Measurements from ENCODE around the gene CFAP65. TPM values are rescaled to one million over a fixed set of nuclear protein-coding genes. Genes with fewer than 3 reads are reported as not detected.

Gene CFAP65
- total RNA-seq, 3 donors from 2014 or later (not counting 1 experiment from before 2014, with no cell fraction given): not detected

DNA sequence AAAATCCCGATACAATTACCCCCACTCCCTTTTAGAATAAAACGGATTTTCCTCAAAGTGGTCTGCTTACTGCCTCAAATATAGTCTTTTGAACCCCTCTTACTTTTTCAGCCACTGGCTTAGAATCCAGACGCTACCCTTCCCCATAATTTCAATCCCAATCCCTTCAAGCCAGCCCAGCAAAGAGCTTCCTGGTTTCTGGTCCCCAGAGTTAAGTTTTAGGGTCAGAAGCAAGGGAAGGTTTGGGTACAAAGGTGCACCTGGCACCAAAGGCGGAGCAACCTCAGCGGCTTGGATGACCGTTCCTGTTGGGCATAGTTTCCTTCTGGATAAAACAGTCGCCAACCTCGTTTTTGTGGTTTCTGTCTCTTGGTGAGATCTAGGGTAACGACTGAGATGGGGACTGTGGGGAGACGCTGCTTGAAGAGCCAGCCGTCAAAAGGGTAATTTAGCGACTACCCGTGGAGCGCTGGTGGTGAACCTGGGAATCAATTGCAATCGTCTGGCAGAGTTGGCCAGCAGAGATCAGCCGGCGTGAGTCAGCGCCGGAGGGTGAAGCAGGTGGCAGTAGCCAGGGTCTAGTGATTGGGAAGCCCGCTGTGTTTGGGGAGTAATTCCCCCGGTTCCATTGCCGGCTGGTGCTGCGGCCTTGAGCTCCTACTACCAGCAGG, 57.9 kb downstream of the CFAP65 start:
- ATAC-seq (no peak), DNase-seq (no peak)
- intact Hi-C loops (cut with micrococcal nuclease): no loop called here
- Histone ChIP-seq H3K27ac (ENCODE audit: low read length) (no peak overlapping the region), H3K36me3 (ENCODE audit: control insufficient read depth, insufficient read depth, low read length) (no peaks in the 10 kb centered on the region), H3K4me3 (ENCODE audit: low read length) (no peak overlapping the region), H3K4me1 (ENCODE audit: control insufficient read depth, insufficient read depth, low read length) (peaks cover 26% of the 10 kb centered on the region), H3K9me3 (ENCODE audit: control insufficient read depth, insufficient read depth, low read length) (no peaks in the 10 kb centered on the region), H3K27me3 (ENCODE audit: control insufficient read depth, insufficient read depth, low read length) (peaks cover 52% of the 10 kb centered on the region)
- H3K4me1 Mint-ChIP-seq: peaks cover 7 to 24% of the 10 kb centered on the region in 2 donors
- 9% methylated on average over 23 of the region's 23 CpGs for WGBS (ENCODE audit: insufficient coverage)
- H3K4me3 Mint-ChIP-seq: no peak overlapping the region
- H3K27me3 Mint-ChIP-seq (ENCODE audit: low read depth in 2 of 2): peaks cover 48 to 55% of the 10 kb centered on the region in 2 donors
- no peaks in the 10 kb centered on the region for H3K36me3 Mint-ChIP-seq
- H3K27ac Mint-ChIP-seq: no peak overlapping the region
- no peaks in the 10 kb centered on the region for H3K9me3 Mint-ChIP-seq
- TF ChIP-seq, protein P1, sequence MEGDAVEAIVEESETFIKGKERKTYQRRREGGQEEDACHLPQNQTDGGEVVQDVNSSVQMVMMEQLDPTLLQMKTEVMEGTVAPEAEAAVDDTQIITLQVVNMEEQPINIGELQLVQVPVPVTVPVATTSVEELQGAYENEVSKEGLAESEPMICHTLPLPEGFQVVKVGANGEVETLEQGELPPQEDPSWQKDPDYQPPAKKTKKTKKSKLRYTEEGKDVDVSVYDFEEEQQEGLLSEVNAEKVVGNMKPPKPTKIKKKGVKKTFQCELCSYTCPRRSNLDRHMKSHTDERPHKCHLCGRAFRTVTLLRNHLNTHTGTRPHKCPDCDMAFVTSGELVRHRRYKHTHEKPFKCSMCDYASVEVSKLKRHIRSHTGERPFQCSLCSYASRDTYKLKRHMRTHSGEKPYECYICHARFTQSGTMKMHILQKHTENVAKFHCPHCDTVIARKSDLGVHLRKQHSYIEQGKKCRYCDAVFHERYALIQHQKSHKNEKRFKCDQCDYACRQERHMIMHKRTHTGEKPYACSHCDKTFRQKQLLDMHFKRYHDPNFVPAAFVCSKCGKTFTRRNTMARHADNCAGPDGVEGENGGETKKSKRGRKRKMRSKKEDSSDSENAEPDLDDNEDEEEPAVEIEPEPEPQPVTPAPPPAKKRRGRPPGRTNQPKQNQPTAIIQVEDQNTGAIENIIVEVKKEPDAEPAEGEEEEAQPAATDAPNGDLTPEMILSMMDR (IDR thresholded peaks at IDR 0.05): no peak

DNA sequence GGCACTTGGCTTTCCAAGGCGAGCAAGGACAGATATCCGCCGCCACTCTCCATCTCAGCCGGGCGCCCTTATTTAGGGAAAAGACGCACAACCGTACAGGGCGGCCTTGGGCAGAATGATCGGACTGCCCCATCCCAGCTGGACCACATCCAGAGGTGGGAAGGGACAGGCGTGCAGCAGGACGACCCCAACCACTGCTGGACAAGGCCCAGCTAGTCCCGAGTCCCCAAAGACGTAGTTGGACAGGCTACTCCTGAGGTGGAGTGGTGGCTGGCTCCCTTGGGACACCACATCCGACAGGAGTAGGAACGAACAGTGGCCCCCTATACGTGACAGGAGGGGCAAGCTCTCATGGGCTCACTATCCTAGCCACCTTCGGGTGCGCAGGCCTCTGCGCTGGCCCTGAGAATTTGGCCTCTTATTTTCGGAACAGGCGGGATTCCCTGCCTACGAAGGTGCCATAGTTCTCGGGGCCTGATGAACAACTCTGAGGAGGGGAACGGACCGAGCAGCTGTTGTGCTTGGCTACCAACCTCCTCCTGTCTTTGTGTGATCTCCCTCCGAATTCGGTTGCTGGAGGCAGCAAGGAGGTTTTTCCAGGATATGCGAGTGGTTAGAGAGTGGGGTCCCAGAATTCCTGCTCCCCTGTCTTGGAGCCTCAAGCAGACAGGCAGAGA, 58.6 kb downstream of the CFAP65 start:
- 12% methylated on average over 28 of the region's 28 CpGs for WGBS (ENCODE audit: insufficient coverage)
- no peak overlapping the region for H3K27ac ChIP-seq (ENCODE audit: low read length)
- no peaks in the 10 kb centered on the region for H3K9me3 Mint-ChIP-seq
- no peak overlapping the region for H3K4me3 Mint-ChIP-seq
- TF ChIP-seq, protein P1 (IDR thresholded peaks at IDR 0.05): no peak
- peaks cover 7 to 24% of the 10 kb centered on the region in 2 donors for H3K4me1 Mint-ChIP-seq
- H3K27me3 Mint-ChIP-seq (ENCODE audit: low read depth in 2 of 2): peaks cover 54 to 58% of the 10 kb centered on the region in 2 donors
- intact Hi-C loops (cut with micrococcal nuclease): no loop called here
- peaks cover 47% of the 10 kb centered on the region for H3K27me3 ChIP-seq (ENCODE audit: control insufficient read depth, insufficient read depth, low read length)
- H3K9me3 ChIP-seq (ENCODE audit: control insufficient read depth, insufficient read depth, low read length): no peaks in the 10 kb centered on the region
- no peak for ATAC-seq
- no peak overlapping the region for H3K4me3 ChIP-seq (ENCODE audit: low read length)
- H3K27ac Mint-ChIP-seq: no peak overlapping the region
- no peaks in the 10 kb centered on the region for H3K36me3 ChIP-seq (ENCODE audit: control insufficient read depth, insufficient read depth, low read length)
- H3K36me3 Mint-ChIP-seq: no peaks in the 10 kb centered on the region
- DNase-seq: no peak
- peaks cover 26% of the 10 kb centered on the region for H3K4me1 ChIP-seq (ENCODE audit: control insufficient read depth, insufficient read depth, low read length)

DNA sequence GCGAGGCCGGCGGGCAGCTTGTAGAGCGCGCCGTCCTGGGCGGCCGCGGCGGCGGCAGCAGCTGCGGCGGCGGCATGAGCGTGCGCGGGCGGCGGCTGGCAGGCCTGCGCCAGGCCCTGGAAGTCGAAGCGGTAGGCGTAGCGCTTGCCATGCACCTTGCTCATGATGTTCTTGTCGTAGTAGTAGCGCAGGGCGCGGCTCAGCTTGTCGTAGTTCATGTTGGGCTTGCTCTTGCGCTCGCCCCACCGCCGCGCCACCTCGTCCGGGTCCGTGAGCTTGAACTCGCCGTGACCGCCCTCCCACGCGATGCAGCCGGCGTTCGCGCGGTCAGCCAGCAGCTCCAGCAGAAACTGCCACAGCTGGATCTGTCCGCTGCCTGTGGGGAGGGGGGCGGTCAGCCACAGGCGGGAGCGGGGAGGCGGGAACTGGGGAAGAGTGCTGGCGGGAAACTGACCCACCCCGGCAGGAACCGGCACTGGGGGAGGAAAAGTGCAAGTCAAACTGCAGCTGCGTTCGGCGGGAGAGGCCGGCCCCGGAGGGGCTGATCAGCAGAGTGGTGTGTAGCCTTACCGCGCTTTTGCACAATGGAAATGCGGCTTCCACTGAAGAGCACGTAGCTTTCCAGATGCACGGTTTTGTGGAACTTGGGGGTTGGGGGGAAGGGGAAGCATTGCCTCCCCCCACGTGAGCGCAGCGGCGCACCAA, 59.3 kb downstream of the CFAP65 start:
- peaks cover 56 to 60% of the 10 kb centered on the region in 2 donors for H3K27me3 Mint-ChIP-seq (ENCODE audit: low read depth in 2 of 2)
- DNase-seq (peak in 1 of 2 donors; percentile 65), ATAC-seq (peak in 1 of 3 donors; percentile 28)
- H3K27ac Mint-ChIP-seq: no peak overlapping the region
- H3K4me3 ChIP-seq (ENCODE audit: low read length): no peak overlapping the region
- no peak overlapping the region for H3K4me3 Mint-ChIP-seq
- no peaks in the 10 kb centered on the region for H3K9me3 Mint-ChIP-seq
- peaks cover 7 to 24% of the 10 kb centered on the region in 2 donors for H3K4me1 Mint-ChIP-seq
- H3K27ac ChIP-seq (ENCODE audit: low read length): no peak overlapping the region
- H3K36me3 Mint-ChIP-seq: no peaks in the 10 kb centered on the region
- intact Hi-C loops (cut with micrococcal nuclease): no loop called here
- 2% methylated on average over 69 of the region's 69 CpGs for WGBS (ENCODE audit: insufficient coverage)
- TF ChIP-seq, protein P1 (IDR thresholded peaks at IDR 0.05): no peak
- H3K4me1 ChIP-seq (ENCODE audit: control insufficient read depth, insufficient read depth, low read length): peaks cover 26% of the 10 kb centered on the region
- H3K27me3 ChIP-seq (ENCODE audit: control insufficient read depth, insufficient read depth, low read length): peaks cover 47% of the 10 kb centered on the region
- H3K36me3 ChIP-seq (ENCODE audit: control insufficient read depth, insufficient read depth, low read length): no peaks in the 10 kb centered on the region
- no peaks in the 10 kb centered on the region for H3K9me3 ChIP-seq (ENCODE audit: control insufficient read depth, insufficient read depth, low read length)
